Measurements from ENCODE around the gene GMEB1.
"Not testable (repeated sequence)": the region's sequence is repeated elsewhere in the genome, so short reads cannot be mapped to it uniquely, and the experiment has no call there.

GMEB1 gene

GRCh38 chr1:28668191-28668955, at the start of gene GMEB1:
GMEB1 (plus strand) TSS chr1:28668784; CDS start chr1:28683613, 14,829 bp downstream.
- peak; percentile 75 for DNase-seq (ENCODE audit: low read depth)

GRCh38 chr1:28631713-28632112, 36.9 kb upstream of the GMEB1 start:
- DNase-seq (ENCODE audit: low read depth), result no peak

- no peak for DNase-seq (ENCODE audit: low read depth)
Measured at GRCh38 chr1:28632560-28632959, 36.0 kb upstream of the GMEB1 start.

- no peak for DNase-seq (ENCODE audit: low read depth)
Measured at GRCh38 chr1:28640766-28641165, 27.8 kb upstream of the GMEB1 start.

GRCh38 chr1:28642056-28642846, 26.3 kb upstream of the GMEB1 start:
- no peak for DNase-seq (ENCODE audit: low read depth)

DNA sequence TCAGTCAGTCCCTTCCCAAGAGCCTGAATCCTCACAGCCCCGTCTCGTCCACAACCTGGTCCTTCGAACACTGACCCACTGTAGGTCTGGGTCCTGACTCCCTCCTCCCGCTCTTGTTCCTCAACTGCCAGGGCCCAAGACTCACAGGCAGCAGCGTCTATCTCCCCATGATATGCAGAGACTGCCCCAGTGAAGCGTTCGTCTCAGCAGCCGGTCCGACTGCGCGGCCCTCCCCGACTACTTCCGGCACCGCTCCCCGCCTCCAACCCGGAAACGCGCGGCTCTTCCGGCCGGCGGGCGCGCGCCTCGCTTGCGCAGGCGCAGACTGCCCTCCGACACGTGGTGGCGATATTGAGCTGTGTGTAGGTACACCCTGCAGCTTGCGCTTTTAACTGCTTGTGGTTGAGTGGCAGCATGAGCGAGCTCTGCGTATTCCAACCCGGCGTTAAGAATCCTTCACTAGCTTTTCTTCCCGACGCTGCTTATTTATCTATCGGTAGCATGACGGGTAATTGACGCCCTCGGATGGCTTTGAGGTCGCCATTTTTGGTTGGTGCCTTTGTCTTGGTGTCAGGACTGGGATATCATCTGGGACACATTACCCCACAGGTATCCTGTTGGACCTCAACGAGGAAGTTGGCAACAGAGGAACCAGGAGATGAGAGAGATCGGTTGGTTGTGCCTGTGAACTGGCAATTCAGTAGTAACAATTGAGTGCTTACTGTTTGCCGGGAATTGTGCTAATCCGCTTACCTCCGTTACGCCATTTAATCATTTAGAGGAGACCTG, 25.5 kb upstream of the GMEB1 start, which contains the start of gene TAF12:
Gene TAF12 (minus strand): TSS at position 221 of the 789 bp plus-strand sequence. CDS start 20,986 bp downstream, outside the sequence.
- DNase-seq (ENCODE audit: low read depth), result peak; percentile 84

GRCh38 chr1:28644494-28644893, 24.1 kb upstream of the GMEB1 start:
- DNase-seq (ENCODE audit: low read depth), result no peak

- DNase-seq (ENCODE audit: low read depth), result not testable (repeated sequence)
Measured at GRCh38 chr1:28645406-28645805, 23.2 kb upstream of the GMEB1 start.

- DNase-seq (ENCODE audit: low read depth), result no peak
Measured at GRCh38 chr1:28646040-28646439, 22.5 kb upstream of the GMEB1 start.

DNA sequence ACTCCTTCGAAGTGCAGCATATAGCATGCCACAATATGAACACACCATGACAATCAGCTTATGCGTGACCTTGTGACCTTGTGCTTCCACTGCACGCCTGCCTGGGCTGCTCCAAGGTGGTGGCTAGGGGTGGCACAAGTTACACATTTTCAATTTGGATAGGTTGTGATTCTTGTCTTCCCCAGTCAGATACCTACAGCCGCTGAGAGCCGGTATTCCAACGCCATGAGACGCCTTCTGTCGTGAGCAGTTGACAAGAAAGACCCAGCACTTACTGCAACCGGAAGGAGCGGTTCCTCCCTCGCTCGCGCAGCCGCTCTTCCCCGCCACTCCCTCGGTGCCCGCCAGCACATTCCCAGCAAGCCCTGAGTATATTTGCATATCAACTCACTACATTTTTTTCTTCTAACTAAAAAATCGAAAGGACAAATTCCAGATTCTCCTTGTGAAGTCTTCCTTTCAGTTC, 20.5 kb upstream of the GMEB1 start:
- DNase-seq (ENCODE audit: low read depth), result peak; percentile 81

DNA sequence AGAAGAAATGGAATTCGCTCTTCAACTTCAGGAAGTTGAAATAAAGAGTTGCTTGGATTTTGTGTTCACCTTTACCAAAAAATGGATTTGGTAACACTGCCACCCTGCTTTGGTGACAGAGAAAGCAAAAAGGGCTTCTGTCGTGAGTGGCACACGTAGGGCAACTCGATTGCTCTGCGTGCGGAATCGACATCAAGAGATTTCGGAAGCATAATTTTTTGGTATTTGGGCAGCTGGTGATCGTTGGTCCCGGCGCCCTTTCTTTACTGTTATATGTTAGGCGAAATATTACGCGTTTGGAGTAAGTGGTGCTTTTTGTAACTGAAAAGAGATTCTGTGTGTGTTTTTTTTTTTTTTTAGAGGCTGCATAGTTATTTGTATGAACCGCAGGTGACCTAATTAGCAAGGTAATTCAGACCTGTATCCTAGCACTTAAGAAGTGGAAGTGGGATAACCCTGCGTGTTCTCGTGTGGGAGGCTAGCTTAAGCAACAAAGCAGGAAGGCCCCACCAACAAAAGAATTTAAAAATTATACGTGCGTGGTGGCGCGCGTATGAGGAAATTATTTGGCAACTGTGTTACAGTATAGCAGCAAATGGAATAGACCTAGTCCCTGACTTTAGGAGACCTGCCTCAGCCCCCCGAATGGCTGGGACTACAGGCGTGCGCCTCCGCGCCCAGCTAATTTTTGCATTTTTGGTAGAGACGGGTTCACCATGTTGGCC, 19.9 kb upstream of the GMEB1 start, which contains the start of gene RNU11:
Gene RNU11 (plus strand): TSS at position 127 of the 725 bp plus-strand sequence.
- peak; percentile 83 for DNase-seq (ENCODE audit: low read depth)

- not testable (repeated sequence) for DNase-seq (ENCODE audit: low read depth)
Measured at GRCh38 chr1:28653063-28653462, 15.5 kb upstream of the GMEB1 start.

DNA sequence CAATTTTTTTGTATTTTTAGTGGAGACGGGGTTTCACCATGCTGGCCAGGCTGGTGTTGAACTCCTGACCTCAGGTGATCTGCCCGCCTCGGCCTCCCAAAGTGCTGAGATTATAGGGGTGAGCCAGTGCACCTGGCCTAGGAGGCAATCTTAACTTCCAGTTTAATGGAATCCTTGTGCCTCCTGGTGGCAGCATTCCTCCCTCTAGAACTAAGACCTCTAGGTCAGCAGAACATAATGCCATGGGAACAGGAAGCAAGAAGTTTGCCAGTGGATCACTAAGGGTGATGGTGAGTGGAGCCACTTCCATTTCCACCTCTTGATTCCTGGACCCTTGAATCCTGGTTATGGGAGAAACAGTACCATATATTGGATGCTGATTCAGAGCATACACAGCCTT, 14.7 kb upstream of the GMEB1 start:
- not testable (repeated sequence) for DNase-seq (ENCODE audit: low read depth)

GRCh38 chr1:28655448-28656311, 12.9 kb upstream of the GMEB1 start:
- DNase-seq (ENCODE audit: low read depth), result not testable (repeated sequence)

DNA sequence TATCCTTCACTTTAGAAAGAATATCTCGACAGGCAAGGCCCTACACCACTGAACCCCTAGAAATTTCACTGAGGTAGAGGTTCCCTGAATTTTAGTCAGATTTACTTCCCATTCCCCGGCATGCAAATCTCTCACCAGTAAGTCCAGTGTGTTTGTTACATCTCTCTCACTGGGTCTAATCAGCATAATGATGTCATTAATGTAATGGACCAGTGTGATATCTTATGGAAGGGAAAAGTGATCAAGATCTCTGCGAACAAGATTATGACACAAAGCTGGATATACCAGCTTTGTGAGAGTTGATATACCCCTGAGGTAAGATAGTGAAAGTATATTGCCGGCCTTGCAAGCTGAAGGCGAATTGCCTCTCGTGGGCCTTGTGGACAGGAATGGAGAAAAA, 12.2 kb upstream of the GMEB1 start:
- DNase-seq (ENCODE audit: low read depth), result no peak

- no peak for DNase-seq (ENCODE audit: low read depth)
Measured at GRCh38 chr1:28663871-28664470, 4.6 kb upstream of the GMEB1 start.

DNA sequence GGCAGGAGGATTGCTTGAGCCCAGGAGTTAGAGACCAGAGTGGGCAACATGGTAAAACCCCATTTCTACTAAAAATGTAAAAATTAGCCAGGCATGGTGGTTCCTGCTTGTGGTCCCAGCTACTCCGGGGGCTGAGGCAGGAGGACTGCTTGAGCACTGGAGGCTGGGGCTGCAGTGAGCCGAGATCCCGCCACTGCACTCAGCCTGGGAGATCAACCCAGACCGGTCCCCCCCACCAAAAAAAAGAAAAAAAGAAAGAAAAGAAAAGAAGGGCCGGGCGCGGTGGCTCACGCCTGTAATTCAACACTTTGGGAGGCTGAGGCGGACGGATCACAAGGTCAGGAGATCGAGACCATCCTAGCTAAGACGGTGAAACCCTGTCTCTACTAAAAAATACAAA, 1.8 kb upstream of the GMEB1 start:
- no peak for DNase-seq (ENCODE audit: low read depth)

DNA sequence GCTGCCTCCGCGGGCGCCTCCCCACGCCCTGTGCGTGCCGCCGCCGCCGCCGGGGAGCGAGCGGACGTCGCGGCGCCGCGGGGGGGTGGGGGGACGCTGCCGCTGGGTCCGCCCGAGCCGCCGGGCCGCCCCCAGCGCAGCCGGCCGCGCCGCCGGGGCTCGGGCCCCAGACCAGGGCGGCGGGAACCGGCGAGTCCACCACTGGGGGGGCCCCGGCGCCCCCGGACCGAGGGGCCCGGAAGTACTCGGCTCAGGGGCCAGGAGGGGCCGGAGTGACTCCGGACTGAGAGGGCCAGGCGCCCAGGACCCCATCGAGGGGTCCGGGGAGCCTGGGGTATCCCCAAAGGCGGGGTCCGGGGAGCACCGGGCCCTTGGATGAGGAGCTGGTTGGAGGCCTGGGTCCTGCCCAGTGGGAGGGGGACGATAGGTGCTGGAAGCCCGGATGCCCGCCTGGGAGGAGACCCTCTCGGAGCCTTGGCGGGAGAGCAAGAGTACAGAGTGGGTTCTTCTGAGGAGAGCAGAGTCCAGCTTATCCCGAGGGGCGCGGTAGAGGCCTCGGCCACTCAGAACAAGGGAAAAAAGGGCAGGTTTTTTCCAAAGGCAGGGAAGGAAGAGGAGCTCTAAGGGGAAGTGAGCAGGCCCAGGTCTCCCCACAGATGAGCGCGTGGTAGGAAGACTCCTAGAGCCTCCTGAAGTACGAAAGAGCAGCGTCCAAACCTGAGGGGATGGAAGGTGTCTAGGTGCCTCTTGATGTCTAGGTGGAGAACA, 556 bp downstream of the GMEB1 start:
- no peak for DNase-seq (ENCODE audit: low read depth)

DNA sequence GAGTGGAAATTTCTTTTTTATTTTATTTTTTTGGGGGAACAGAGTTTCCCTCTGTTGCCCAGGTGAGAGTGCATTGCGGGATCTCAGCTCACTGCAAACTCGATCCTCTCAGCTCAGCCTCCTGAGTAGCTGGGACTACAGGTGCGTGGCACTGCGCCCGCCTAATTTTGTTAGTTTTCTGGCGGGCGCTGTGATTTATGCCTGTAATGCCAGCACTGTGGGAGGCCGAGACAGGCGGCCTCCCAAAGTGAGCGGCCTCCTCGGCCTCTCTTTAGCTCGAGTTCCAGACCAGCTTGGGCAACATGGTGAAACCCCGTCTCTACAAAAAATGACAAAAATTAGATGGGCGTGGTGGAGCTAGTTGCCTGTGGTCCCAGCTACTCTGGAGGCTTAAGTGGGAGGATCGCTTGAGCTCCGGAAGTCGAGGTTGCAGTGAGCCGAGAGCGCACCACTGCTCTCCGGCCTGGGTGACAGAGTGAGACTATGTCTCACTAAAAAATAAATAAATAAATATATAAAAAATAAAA, 2.7 kb downstream of the GMEB1 start:
- no peak for DNase-seq (ENCODE audit: low read depth)

All from activated gamma-delta T cell treated with anti-CD3 and anti-CD28 coated beads, Interleukin-2, amount 50 U/mL, for 16 hours (primary cell).